Measurements from ENCODE around the gene ORMDL2. TPM values are rescaled to one million over a fixed set of nuclear protein-coding genes. Genes with fewer than 3 reads are reported as not detected.

ORMDL2 gene
- total RNA-seq, 4 donors from 2014 or later: 8.3 to 15.7 (median 11.8) TPM

GRCh38 chr12:55815473-55815872, 2.4 kb upstream of the ORMDL2 start:
- no peak overlapping the region for H3K27ac ChIP-seq (replicated peaks in 1 of 4)
- no peak overlapping the region for H3K4me3 ChIP-seq
- DNase-seq (ENCODE audit: extremely low spot score): peak; percentile 24
- H3K36me3 ChIP-seq: peaks cover 2 to 41% (median 27%) of the 10 kb centered on the region in 4 donors
- H3K4me1 ChIP-seq: peaks cover 45 to 77% (median 61%) of the 10 kb centered on the region in 4 donors
- TF ChIP-seq CTCF (IDR thresholded peaks at IDR 0.05): no peak
- TF ChIP-seq POLR2AphosphoS5 (IDR thresholded peaks at IDR 0.05): no peak
- TF ChIP-seq EP300 (IDR thresholded peaks at IDR 0.05): no peak
- no peak for TF ChIP-seq POLR2A (IDR thresholded peaks at IDR 0.05; ENCODE audit: low read depth)
- H3K9me3 ChIP-seq: no peaks in the 10 kb centered on the region
- H3K27me3 ChIP-seq: no peaks in the 10 kb centered on the region
- intact Hi-C loops (cut with DNase I): loop anchor here (5.0 kb wide), 1 partner anchor 78 kb away; no protein-coding TSS in a partner anchor
- WGBS: 85% methylated on average over 12 of the region's 12 CpGs

- H3K4me3 ChIP-seq: peak overlapping the region; percentile 70 to 81 (median 78)
- H3K36me3 ChIP-seq: peaks cover 16 to 55% (median 41%) of the 10 kb centered on the region in 4 donors
- intact Hi-C loops (cut with DNase I): loop anchor here (5.0 kb wide), 1 partner anchor 80 kb away; no protein-coding TSS in a partner anchor
- WGBS: 2% methylated on average over 14 of the region's 14 CpGs
- H3K27ac ChIP-seq (replicated peaks in 1 of 4): peak overlapping the region; percentile 88 to 91 (median 89)
- H3K9me3 ChIP-seq: no peaks in the 10 kb centered on the region
- peaks cover 40 to 64% (median 55%) of the 10 kb centered on the region in 4 donors for H3K4me1 ChIP-seq
- TF ChIP-seq POLR2AphosphoS5 (IDR thresholded peaks at IDR 0.05) (no peak), CTCF (IDR thresholded peaks at IDR 0.05) (no peak), EP300 (IDR thresholded peaks at IDR 0.05) (no peak), POLR2A (IDR thresholded peaks at IDR 0.05; ENCODE audit: low read depth) (no peak)
- H3K27me3 ChIP-seq: no peaks in the 10 kb centered on the region
- DNase-seq (ENCODE audit: extremely low spot score): peak; percentile 88
These were observed 928 bp upstream of the ORMDL2 start for GRCh38 chr12:55816881-55817344.

- DNase-seq (ENCODE audit: extremely low spot score): no peak
- peaks cover 17 to 60% (median 52%) of the 10 kb centered on the region in 4 donors for H3K36me3 ChIP-seq
- peak overlapping the region; percentile 80 to 91 (median 89) for H3K27ac ChIP-seq (replicated peaks in 1 of 4)
- intact Hi-C loops (cut with DNase I): loop anchor here (5.0 kb wide), 1 partner anchor 81 kb away; no protein-coding TSS in a partner anchor
- H3K9me3 ChIP-seq: no peaks in the 10 kb centered on the region
- H3K4me3 ChIP-seq: peak overlapping the region; percentile 70 to 81 (median 78)
- H3K27me3 ChIP-seq: no peaks in the 10 kb centered on the region
- TF ChIP-seq POLR2AphosphoS5 (IDR thresholded peaks at IDR 0.05) (no peak), CTCF (IDR thresholded peaks at IDR 0.05) (no peak), EP300 (IDR thresholded peaks at IDR 0.05) (no peak), POLR2A (IDR thresholded peaks at IDR 0.05; ENCODE audit: low read depth) (no peak)
- peaks cover 34 to 51% (median 48%) of the 10 kb centered on the region in 4 donors for H3K4me1 ChIP-seq
- 0% methylated on average over 14 of the region's 17 CpGs for WGBS
These were observed 393 bp downstream of the ORMDL2 start for GRCh38 chr12:55818140-55818728.

GRCh38 chr12:55818886-55819285, 1.0 kb downstream of the ORMDL2 start:
- intact Hi-C loops (cut with DNase I): loop anchor here (5.0 kb wide), 1 partner anchor 82 kb away; no protein-coding TSS in a partner anchor
- peak overlapping the region; percentile 80 to 91 (median 89) for H3K27ac ChIP-seq (replicated peaks in 1 of 4)

More at GRCh38 chr12:55818886-55819285, 1.0 kb downstream of the ORMDL2 start:
- H3K4me1 ChIP-seq: peaks cover 30 to 45% (median 42%) of the 10 kb centered on the region in 4 donors
- peak overlapping the region; percentile 70 to 81 (median 78) for H3K4me3 ChIP-seq
- H3K27me3 ChIP-seq: no peaks in the 10 kb centered on the region
- H3K9me3 ChIP-seq: no peaks in the 10 kb centered on the region
- H3K36me3 ChIP-seq: peaks cover 17 to 60% (median 53%) of the 10 kb centered on the region in 4 donors
- peak; percentile 19 for DNase-seq (ENCODE audit: extremely low spot score)
- TF ChIP-seq EP300 (IDR thresholded peaks at IDR 0.05): no peak
- no peak for TF ChIP-seq CTCF (IDR thresholded peaks at IDR 0.05)
- no peak for TF ChIP-seq POLR2AphosphoS5 (IDR thresholded peaks at IDR 0.05)
- no peak for TF ChIP-seq POLR2A (IDR thresholded peaks at IDR 0.05; ENCODE audit: low read depth)
- 59% methylated on average over 6 of the region's 6 CpGs for WGBS

Data from esophagus muscularis mucosa (tissue), 4 donors.